ENCODE data around the gene KRT15.

The KRT15 gene

GRCh38 chr17:41503202-41503601 is 15.5 kb downstream of the KRT15 start:
- DNase-seq = no peak

DNA sequence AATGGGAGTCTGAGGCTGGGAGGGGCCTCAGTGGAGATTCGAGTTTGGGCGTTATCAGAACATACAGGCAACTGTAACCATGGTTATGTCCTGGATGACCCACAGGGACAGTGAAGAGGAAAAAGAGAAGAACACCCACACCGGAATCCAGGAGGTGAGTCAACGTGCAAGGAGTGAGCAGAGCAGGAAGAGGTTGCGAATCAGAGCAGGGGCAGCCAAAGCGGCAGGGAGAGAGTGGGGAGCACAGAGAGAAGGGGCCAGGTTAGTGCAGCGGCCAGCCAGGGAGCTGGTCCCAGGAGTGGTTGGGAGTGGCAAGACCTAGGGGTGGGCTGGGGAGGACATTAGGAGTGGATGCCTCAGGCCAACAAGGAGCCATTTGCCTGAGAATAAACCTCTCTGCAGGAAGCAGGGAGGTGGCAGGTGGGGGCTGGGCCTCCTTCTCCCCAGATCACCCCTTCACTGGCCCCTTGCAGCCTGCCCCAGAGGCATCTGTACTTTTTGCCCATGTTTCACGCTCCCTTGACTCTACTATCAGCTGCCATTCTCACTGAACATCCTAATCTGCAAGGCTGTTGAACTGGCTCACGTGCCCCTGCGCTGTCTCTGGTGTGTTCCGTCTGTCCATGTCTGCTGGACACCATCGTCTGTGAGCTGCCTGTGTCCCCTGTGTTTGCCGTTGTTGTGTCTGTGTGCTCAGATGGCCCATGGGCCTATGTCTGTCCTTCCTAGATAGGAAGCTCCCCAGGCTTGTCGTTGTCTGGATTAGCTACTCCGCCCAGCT is 18.4 kb downstream of the KRT15 start:
- DNase-seq = peak; percentile 49 to 64 (median 53)

DNA sequence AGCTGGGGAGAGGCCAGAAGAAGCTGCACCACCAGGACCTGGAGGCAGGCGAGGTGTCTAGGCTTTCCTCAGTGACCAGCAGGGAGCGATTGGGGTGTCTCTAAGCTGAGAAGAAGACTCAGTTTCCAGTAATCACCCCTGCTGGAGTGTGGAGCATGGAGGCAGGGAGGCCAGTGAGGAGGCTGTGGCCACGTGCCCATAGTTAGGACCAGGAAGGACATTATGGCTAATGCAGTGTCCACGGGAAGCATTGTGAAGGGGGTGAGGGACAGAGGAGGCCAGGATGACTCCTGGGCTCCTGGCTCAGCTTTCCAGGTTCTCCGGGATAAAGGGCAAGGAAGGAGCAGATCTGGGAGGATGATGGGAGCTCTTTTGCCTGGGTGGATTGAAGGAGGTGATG is 19.0 kb downstream of the KRT15 start:
- no peak for DNase-seq

GRCh38 chr17:41498276-41498675 is 20.4 kb downstream of the KRT15 start:
- DNase-seq = peak; percentile 64 to 78 (median 77)

DNA sequence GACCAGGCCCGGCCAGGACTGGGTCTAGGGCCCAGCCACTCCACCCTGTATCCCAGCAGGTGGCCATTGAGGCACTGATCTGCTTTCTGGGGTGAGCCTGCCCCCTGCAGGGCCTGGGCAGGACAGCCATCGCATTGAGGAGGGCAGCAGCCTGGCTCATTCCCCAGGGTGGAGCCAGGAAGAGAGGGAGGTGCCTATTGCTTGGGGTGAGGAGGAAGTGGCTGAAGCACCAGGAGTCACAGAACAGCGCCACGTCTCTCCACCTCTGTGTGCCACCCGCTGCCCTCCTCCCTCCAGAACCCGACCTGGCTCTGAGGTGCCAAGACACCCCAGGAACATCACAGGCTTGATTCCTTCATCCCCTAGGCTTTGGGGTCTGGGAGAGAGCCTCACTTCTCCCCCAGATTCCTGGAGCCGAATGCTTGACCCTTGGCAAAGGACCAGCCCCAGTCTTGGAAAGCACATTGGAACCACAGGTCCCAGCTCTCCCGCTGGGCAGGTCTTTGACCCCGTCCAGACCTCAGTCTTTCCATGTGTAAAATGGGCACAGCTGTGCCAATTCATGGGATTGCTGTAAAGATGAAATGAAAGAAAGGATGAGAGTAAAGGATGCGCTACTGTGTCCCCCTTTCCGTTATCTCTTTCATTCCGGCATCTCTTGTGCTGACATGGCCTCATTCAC is 21.7 kb downstream of the KRT15 start:
- peak; percentile 89 to 91 (median 91) for DNase-seq

GRCh38 chr17:41494524-41494923 is 24.2 kb downstream of the KRT15 start:
- DNase-seq = no peak

GRCh38 chr17:41492771-41493170 is 25.9 kb downstream of the KRT15 start:
- DNase-seq = peak; percentile 47 to 67 (median 51)

GRCh38 chr17:41492351-41492750 is 26.3 kb downstream of the KRT15 start:
- peak; percentile 80 to 89 (median 89) for DNase-seq

- DNase-seq = peak in 2 of 3 donors; percentile 18 to 23
These were observed 27.2 kb downstream of the KRT15 start for GRCh38 chr17:41491476-41491875.

- DNase-seq = peak; percentile 39 to 47 (median 45)
These were observed 28.4 kb downstream of the KRT15 start for GRCh38 chr17:41490000-41490990.

DNA sequence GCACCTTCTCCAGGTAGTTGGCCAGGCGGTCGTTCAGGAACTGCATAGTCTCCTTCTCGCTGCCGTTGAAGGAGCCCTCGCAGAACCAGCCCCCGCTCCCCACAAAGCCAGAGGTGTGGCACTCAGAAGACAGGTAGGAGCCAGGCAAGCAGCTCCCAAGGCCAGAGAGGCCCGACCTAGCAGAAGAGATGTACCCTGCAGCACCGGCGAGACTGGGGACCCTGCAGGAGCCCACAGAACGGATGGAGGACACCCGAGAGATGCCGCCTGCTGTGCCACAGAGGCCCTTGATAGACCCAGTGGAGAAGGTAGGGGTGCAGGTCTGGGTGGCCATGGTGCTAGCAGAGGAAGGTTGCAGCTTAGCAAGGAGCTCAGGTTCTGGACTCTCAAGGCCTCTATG is 29.2 kb downstream of the KRT15 start, which contains the start of gene KRT36:
Gene KRT36 (minus strand): TSS at position 380 of the 400 bp plus-strand sequence. CDS start 46 bp downstream, at position 334.
- DNase-seq = no peak

- DNase-seq = peak; percentile 40 to 71 (median 57)
These were observed 31.7 kb downstream of the KRT15 start for GRCh38 chr17:41486809-41487530.

- no peak for DNase-seq
These were observed 32.4 kb downstream of the KRT15 start for GRCh38 chr17:41486316-41486715.

DNA sequence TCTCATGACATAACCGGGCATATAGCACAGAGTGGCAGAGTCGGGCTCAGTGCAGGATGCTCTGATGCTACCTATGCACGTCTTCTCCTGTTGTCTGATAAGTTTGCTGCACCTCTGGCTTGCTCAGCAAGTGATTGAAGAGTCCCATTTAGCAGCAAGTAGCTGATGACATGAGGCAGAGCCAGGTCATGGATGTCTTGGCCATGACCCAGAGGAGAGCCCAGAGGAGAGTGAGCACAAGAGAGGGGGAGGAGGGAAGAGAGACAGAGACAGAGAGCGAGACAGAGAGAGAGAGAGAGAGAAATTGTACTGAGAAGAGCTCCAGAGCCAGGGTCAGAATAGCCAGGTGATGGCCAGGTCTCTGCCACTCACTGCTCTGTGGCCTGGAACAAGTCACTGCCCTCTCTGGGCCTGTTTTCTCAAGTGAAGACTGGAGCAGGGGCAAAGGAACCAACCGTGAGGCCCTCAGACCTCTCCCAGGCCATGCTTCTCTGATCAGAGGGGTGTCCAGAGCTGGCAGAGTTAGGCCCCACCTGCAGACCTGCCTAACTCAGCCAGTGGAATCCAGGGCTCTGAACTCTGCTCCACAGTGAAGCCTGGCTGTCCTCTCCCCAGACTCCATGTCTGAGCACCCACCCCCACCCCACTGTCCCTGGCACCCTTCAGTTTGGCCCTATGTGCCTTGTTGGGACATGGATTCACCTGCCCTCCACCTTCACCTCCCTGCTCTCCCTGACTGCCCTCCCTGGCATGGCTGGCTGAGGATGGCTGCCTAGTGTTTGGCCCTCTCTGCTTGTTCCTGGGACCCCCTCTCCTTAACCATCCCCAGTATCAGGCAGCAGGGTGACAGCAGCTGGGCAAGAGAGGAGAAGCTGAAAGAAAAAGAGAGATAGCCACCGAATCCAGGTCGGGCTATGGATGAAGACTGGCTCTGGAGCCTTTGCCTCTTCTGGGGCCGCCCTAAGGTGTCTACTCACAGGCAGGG is 33.5 kb downstream of the KRT15 start:
- DNase-seq = no peak

DNA sequence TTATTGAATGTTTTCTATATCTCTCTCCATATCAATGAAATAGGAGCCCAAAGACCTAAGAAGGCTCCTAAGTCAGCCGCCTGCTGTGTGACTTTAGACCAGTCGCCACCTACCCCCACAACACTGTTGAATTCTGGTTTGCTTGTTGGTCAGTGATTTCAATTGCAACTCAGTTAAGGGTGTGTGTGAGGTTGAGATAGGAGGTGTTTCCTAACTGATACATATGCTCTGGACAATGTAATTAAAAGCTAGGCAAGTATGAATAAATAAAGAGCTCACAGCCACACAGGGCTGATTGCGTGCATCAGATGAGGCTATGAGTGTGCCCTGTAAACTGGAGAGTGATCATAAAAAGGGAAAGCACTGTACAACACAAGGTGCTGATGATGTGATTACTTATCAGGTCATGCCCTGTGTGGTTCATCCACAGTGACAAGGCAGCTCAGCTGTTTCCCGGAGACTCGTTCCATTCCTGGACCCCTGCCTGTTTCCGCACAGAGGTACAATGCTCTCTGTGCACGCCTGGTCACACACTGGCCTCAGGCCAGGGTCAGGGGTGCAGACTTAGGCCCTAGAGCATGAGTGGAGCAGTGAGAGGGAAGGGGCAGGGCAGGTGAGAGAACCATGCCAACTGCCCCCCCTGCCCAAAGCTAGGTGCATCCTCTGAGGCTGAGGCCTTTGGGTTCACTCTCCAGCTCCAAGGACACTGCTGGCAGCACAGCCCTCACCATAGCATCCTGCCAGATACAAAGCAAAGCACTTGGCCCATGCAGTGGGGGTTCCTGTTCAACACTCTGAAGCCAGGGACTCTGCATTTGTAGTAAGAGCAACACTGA is 34.5 kb downstream of the KRT15 start:
- DNase-seq = no peak

GRCh38 chr17:41483531-41483930 is 35.2 kb downstream of the KRT15 start:
- DNase-seq = no peak

DNA sequence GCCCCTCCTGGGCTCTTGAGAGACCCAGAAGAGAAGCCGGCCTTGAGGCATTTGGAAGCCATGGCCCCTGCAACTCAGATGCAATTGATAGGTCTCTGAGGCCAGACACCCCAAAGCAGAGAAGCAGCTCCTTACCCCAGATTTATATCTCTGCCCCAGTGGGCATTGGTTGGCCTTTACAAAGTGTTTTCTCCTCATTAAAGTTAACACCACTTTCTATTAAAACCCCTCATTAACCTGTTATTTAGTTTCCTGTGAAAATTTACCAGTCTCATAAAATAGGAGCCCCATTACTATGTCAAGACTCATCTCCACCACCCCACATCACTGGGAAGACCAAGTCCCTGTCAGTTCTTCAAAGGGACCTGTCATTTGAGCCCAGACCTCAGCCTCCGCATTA is 37.7 kb downstream of the KRT15 start, which contains the start of gene KRT35:
Gene KRT35 (minus strand): TSS at position 116 of the 400 bp plus-strand sequence. CDS start 54 bp downstream, at position 62.
- no peak for DNase-seq

GRCh38 chr17:41480581-41480980 is 38.1 kb downstream of the KRT15 start:
- no peak for DNase-seq

DNA sequence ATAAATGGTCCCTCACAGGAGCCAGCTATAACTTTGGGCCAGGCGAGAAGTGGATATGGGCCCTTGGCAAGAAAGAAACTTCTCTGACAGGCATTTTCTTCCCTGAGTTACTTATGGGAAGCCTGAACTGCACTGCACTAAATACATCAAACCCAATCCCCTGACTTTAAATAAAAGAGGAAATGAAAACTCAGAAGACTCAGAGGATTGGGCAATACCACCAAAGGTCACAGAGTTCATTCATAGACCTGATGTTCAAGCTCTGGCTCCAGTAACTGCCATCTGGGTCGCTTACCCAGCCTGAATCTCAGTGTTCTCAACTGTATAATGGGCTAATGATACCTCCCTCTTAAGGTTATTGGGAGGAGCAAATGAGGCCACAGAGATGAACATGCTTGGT is 38.6 kb downstream of the KRT15 start:
- DNase-seq = peak in 2 of 3 donors; percentile 30 to 80

GRCh38 chr17:41478237-41478636 is 40.5 kb downstream of the KRT15 start:
- DNase-seq = no peak
